ENCODE results near the gene CCDC9.
A peak's percentile ranks its signal among the peaks of the same experiment; 100 is the strongest.
"Not testable (repeated sequence)": the region's sequence is repeated elsewhere in the genome, so short reads cannot be mapped to it uniquely, and the experiment has no call there.

Gene CCDC9

GRCh38 chr19:47232422-47233211 is 23.7 kb upstream of the CCDC9 start:
- DNase-seq (ENCODE audit: low spot score) = no peak

DNA sequence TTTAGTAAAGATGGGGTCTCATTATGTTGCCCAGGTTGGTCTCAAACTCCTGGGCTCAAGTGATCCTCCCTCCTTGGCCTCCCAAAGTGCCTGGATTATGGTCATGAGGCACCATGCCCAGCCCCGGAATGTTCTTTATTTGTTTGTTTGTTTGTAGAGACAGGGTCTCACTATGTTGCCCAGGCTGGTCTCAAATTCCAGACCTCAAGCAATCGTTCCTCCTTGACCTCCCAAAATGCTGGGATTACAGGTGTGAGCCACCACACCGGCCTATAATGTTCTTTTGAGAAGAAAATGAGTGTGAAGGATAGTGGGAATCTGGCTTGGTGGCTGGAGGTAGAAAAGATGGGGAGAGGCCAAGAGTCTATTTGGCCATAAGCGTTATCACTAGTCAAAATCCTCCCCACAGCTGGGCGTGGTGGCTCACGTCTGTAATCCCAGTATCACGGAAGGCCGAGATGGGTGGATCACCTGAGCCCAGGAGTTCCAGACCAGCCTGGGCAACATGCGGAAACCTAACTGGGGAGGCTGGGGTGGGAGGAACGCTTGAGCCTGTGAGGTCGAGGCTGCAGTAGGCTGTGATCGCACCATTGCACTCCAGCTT is 20.2 kb upstream of the CCDC9 start:
- DNase-seq (ENCODE audit: low spot score) = no peak

- DNase-seq (ENCODE audit: low spot score) = no peak
Measured at GRCh38 chr19:47239152-47239551, 17.2 kb upstream of the CCDC9 start.

DNA sequence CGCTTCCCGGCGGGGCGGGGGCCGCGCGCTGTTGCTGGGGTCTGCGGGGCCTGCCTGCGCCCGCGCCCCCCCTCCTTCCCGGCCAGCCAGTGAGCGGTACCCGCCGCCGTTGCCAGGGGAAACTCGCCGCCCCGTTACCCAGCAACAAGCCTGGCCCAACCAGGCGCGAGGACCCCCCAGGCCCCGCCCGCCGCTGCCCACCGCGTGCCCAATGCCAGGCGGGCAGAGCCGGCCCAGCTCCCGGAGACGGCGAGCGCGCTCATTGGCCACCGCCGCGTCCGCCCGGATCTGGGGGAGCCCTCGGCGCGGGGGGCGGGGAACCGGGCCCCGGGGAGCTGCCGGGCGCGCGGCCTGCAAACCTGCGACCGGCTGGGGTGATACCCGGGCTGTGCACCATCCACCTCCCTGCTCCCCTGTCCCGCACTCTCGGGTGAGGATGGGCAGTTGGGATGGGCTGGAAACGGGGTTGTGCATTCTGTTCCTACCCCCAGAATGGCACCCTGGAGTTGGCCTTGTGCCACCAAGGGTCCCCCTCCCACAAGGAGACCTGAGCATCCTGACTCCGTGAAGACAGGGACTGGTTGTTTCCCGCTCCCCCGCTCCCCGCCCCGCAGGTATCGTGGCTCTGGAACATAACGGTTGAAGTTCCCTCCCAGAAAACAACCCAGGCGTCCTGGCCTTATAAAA is 16.6 kb upstream of the CCDC9 start:
- DNase-seq (ENCODE audit: low spot score) = peak; percentile 92

DNA sequence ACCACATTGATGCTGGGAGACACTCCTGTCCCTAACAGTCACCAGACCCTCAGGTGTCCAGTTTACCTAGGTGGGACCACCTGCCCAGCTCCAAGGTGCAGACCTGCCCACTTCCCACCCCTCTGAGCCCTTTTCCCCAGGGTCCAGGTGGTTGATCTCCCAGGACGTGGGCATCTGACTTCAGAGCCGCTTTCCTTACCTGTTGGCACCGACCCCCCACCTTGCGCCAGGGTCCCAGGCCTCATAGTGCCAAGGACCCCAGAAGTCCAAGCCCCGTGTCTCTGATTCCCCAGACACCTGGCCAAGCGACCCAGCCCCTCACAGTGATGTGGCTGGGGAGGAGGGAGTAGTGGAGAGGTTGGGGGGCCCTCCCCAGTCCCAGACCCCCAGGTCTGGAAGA is 15.8 kb upstream of the CCDC9 start:
- no peak for DNase-seq (ENCODE audit: low spot score)

GRCh38 chr19:47240996-47241918 is 15.1 kb upstream of the CCDC9 start:
- no peak for DNase-seq (ENCODE audit: low spot score)

DNA sequence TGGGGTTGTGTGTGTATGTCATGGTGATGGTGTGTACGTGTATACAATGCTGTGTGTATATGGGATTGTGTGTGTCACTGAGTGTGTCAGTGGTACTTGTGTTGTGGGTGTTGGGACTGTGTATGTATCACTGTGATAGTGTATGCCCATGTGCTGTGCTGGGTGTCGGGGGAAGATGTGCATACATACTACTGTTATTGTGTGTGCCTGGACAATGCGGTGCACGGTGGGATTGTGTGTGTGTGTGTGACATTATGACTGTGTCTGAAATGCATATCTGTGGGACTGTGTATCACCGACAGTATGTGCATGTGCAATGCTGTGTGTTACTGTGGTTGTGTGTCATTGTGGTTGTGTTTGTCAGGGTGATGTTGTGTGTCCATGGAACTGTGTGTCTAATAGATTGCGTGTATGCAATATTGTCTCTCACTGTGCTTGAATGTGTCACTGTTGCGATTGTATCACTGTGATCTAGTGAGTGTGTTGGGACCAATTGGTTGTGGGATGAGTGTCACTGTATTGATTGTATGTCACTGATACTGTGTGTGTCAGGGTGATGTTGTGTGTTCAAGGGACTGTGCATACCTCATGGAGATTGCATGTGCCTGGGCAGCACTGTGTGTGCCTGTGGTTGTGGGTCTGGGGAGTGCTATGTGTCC is 14.3 kb upstream of the CCDC9 start:
- DNase-seq (ENCODE audit: low spot score) = no peak

- no peak for DNase-seq (ENCODE audit: low spot score)
Measured at GRCh38 chr19:47243364-47243775, 13.0 kb upstream of the CCDC9 start.

- peak; percentile 83 for DNase-seq (ENCODE audit: low spot score)
Measured at GRCh38 chr19:47243776-47244547, 12.4 kb upstream of the CCDC9 start.

DNA sequence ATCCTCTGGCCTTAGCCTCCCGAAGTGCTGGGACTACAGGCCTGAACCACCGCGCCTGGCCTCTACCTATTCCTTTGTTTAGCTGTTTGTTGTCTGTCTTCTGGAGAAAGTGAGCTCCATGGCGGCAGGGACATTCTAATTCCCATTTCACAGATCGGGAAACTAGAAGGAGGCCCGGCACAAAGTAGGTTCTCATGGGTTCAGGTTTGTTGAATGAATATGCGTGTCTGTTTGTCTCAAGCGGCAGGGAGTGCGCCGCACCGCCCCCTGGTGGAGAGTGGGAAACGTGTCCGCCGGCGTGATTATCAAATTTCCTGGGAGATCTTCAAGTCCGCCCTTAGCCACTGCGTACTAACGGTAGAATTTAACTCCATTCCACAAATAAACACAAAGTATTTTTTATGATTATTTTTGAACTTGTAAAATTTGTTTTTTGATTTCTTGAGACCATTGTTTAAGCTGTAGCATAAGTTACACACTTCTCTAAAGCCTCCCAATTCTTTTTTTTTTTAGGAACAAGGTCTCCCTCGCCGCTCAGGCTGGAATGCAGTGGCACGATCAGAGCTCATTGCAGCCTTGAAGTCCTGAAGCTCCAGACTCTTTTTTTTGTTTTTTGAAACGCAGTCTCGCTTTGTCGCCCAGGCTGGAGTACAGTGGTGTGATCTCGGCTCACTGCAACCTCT is 8.9 kb upstream of the CCDC9 start:
- DNase-seq (ENCODE audit: low spot score) = peak; percentile 78

DNA sequence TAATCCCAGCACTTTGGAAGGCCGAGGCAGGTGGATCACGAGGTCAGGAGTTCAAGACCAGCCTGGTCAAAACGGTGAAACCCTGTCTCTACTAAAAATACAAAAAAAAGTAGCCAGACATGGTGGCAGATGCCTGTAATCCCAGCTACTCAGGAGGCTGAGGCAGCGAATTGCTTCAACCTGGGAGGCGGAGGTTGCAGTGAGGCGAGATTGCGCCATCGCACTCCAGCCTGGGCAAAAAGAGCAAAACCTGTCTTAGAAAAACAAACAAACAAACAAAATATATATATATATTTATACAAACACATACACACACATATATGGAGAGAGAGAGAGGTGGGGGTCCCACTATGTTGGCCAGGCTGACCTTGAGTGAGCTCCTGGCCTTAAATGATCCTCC is 3.3 kb upstream of the CCDC9 start:
- not testable (repeated sequence) for DNase-seq (ENCODE audit: low spot score)

DNA sequence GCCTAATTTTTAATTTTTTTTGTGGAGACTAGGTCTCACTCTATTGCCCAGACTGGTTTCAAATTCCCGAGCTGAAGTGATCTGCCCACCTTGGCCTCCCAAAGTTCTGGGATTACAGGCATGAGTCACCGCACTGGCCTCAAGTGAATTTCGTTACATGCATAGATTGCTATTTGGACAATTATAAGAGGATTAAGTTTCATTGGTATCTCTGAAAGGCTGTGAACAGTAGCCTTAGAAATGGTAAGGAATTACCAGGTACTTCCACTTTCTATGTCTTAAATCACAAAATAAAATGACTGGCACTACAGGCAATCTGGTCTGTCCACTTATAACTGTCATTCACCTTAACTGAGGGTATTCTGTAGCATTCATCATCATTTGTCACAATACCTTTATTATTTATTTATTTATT is 2.9 kb upstream of the CCDC9 start:
- no peak for DNase-seq (ENCODE audit: low spot score)

DNA sequence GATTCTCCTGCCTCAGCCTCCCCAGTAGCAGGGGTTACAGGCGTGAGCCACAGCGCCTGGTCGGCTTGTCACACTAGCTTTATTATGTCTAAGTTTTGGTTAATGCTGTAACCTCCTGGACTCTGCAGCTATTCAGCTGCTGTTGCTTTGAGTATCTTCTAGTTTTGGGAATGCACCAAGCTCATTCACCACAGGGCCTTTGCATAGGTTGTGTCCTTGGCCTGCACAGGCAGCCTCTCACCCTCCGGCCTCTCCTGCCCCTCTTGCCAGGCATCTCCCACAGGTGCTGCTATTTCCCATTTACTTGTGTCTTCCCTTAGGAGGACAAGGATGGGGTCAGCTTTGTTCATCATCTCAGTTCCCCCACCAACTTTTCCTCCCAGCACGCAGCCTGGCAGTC is 2.4 kb upstream of the CCDC9 start:
- DNase-seq (ENCODE audit: low spot score) = no peak

- peak; percentile 99 for DNase-seq (ENCODE audit: low spot score)
Measured at GRCh38 chr19:47256693-47257410, 527 bp downstream of the CCDC9 start.

GRCh38 chr19:47257411-47258169 is 1.3 kb downstream of the CCDC9 start:
- DNase-seq (ENCODE audit: low spot score) = no peak

GRCh38 chr19:47258434-47258833 is 2.1 kb downstream of the CCDC9 start:
- DNase-seq (ENCODE audit: low spot score) = no peak

DNA sequence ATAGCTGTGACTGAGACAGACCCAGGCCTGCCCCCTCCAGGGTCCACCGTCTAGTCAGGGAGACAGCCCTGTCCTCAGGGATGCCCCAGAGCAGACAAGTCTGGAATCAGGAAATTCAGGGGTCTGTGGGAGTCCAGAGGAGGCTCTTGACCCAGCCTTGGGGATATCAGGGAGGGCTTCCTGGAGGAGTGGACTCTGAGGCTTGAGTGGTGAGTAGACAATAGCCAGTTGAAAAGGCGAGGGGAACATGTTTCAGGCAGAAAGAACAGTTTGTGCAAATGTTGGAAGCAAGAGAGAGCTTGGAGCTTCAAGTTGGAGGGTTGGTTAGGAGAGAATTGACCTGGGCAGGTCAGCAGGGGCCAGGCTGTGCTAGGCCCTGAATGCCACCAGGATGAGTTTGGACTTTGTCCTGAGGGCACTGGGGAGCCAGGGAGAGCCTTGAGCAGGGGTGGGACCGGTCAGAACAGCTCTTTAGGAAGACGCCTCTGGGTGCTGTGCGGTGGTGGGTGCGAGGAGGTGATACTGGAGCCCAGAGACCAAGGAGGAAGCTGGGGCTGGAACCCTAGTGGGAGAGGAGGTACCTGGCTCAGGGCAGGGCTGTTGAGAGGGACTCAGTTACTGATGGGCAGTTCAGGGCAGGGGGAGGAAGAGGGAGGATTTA is 2.7 kb downstream of the CCDC9 start:
- no peak for DNase-seq (ENCODE audit: low spot score)

DNA sequence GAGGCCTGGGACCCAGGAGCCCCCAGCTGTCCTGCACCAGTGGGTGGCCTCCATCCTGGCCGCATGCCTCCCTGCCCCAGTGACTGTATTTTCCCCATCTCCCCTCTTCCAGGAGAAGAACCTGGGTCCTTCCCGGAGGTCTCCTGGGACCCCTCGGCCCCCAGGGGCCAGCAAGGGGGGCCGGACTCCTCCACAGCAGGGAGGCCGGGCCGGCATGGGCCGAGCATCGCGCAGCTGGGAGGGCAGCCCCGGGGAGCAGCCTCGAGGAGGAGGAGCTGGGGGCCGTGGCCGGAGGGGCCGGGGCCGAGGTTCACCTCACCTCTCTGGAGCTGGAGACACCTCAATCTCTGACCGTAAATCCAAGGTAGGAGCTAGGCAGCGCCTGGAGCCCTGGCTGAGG is 4.2 kb downstream of the CCDC9 start:
- DNase-seq (ENCODE audit: low spot score) = no peak
